Endothelial cell of umbilical vein (primary cell): ENCODE data around the gene PXYLP1. TPM values are rescaled to one million over a fixed set of nuclear protein-coding genes. Genes with fewer than 3 reads are reported as not detected.

Source experiments
- BruUV-seq: library from RNA; stranded (reverse); fragments of 400-500 nt; replicated peaks from 2 replicates; lab custom pipeline; 2021; lab: Mats Ljungman, UMichigan
- CTCF ChIA-PET: fragments of 300-600, 350-600 bp; sonication (Branson Sonifier 250); formaldehyde crosslinking; loops from one replicate; lab custom pipeline; 2021; ENCODE audit warnings: antibody characterized with exemption, inconsistent platforms; lab: Charles Lee
- POLR2A ChIA-PET: fragments of 300-600, 350-600 bp; sonication (Branson Sonifier 250); formaldehyde crosslinking; loops from one replicate; lab custom pipeline; 2021; ENCODE audit warnings: antibody characterized with exemption, inconsistent platforms; lab: Charles Lee
- DNase-seq: peaks from one replicate; pipeline ENCODE4 v3.0.0-alpha.2; 2011; ENCODE audit warnings: low read depth, low spot score
- FAIRE-seq: peaks from 2 replicates; lab custom pipeline; 2011; peaks lifted over from hg19 to GRCh38; lab: Jason Lieb, UNC
- H2AFZ ChIP-seq: 2 replicates; pipeline ENCODE4 v1.6.0; 2012; ENCODE audit warnings: low read depth, low read length, control low read depth, inconsistent platforms
- H3K27ac ChIP-seq: 2 replicates; pipeline ENCODE4 v1.5.1; 2011; ENCODE audit warnings: low read depth, mild to moderate bottlenecking, control low read depth, low read length, moderate library complexity; ENCODE audit not compliant: insufficient read depth
- H3K27me3 ChIP-seq, 2 experiments: 2 replicates each; pipeline versions ENCODE4 v1.6.0 to v1.6.1; 2011; ENCODE audit warnings: low read length in 2 of 2, mixed read lengths in 1 of 2; ENCODE audit not compliant: control insufficient read depth in 2 of 2, insufficient read depth in 2 of 2
- H3K36me3 ChIP-seq, 2 experiments: 2 replicates in 1 of 2; 3 replicates in 1 of 2; pipeline ENCODE4 v1.5.1; 2011; ENCODE audit warnings: low read length in 2 of 2, mild to moderate bottlenecking in 1 of 2, moderate library complexity in 1 of 2; ENCODE audit not compliant: control insufficient read depth in 2 of 2, insufficient read depth in 2 of 2; ENCODE audit errors: extremely low read depth in 1 of 2
- H3K4me1 ChIP-seq: 3 replicates; pipeline ENCODE4 v1.5.1; 2011; ENCODE audit warnings: mild to moderate bottlenecking, low read length; ENCODE audit not compliant: control insufficient read depth, insufficient read depth; ENCODE audit errors: extremely low read depth
- H3K4me2 ChIP-seq: 2 replicates; pipeline ENCODE4 v1.6.1; 2011; ENCODE audit warnings: low read length, control low read depth, mixed read lengths; ENCODE audit not compliant: insufficient read depth
- H3K4me3 ChIP-seq, 3 experiments: fragments of 200-600 bp in 1 of 3; sonication (generic), shearing (Covaris generic) in 1 of 3; replicated peaks in 1 of 3; 2 replicates each; pipeline ENCODE4 v1.5.1; 2011 to 2016; ENCODE audit warnings: control low read depth in 3 of 3, low read length in 3 of 3, mild to moderate bottlenecking in 2 of 3, inconsistent platforms in 1 of 3, low read depth in 1 of 3, moderate library complexity in 1 of 3; ENCODE audit not compliant: insufficient read depth in 1 of 3
- H3K79me2 ChIP-seq: 2 replicates; pipeline ENCODE4 v1.6.0; 2012; ENCODE audit warnings: low read length, inconsistent platforms; ENCODE audit not compliant: control insufficient read depth, insufficient read depth
- H3K9ac ChIP-seq: replicated peaks from 2 replicates; pipeline ENCODE3; 2011; ENCODE audit warnings: low read length, control low read depth; ENCODE audit not compliant: insufficient read depth; ENCODE audit errors: extremely low read depth
- H3K9me1 ChIP-seq: replicated peaks from 3 replicates; pipeline ENCODE4 v1.6.0; 2011; ENCODE audit warnings: mild to moderate bottlenecking, low read length; ENCODE audit not compliant: control insufficient read depth, insufficient read depth; ENCODE audit errors: extremely low read depth
- H3K9me3 ChIP-seq: replicated peaks from 2 replicates; pipeline ENCODE4 v1.5.1; 2012; ENCODE audit warnings: low read length, inconsistent platforms; ENCODE audit not compliant: control insufficient read depth, insufficient read depth
- H4K20me1 ChIP-seq: replicated peaks from 2 replicates; pipeline ENCODE3; 2011; ENCODE audit warnings: mild to moderate bottlenecking, low read length; ENCODE audit not compliant: control insufficient read depth, insufficient read depth; ENCODE audit errors: extremely low read depth
- EZH2 ChIP-seq: IDR thresholded peaks from 2 replicates; pipeline ENCODE4 v1.6.1; 2012; ENCODE audit warnings: borderline replicate concordance, low read depth, mild to moderate bottlenecking, moderate library complexity, low read length, inconsistent platforms; ENCODE audit not compliant: severe bottlenecking
- FOS ChIP-seq: IDR thresholded peaks from 2 replicates; pipeline ENCODE4 v1.6.1; 2011; ENCODE audit warnings: mild to moderate bottlenecking, low read length, moderate library complexity, borderline replicate concordance; ENCODE audit not compliant: insufficient read depth
- GATA2 ChIP-seq: IDR thresholded peaks from 2 replicates; pipeline ENCODE4 v1.7.0; 2011; ENCODE audit warnings: low read depth, mild to moderate bottlenecking, moderate library complexity, mixed read lengths, low read length; ENCODE audit not compliant: insufficient read length, insufficient read depth
- JUN ChIP-seq: IDR thresholded peaks from 2 replicates; pipeline ENCODE4 v1.6.1; 2011; ENCODE audit warnings: borderline replicate concordance, low read depth; ENCODE audit not compliant: insufficient read length, insufficient read depth
- MYC ChIP-seq: IDR thresholded peaks from one replicate; pipeline ENCODE4 v1.6.1; 2011; ENCODE audit warnings: mild to moderate bottlenecking, low read depth, low read length
- POLR2A ChIP-seq: IDR thresholded peaks from 2 replicates; pipeline ENCODE4 v1.6.1; 2012; ENCODE audit warnings: low read depth, mild to moderate bottlenecking, control low read depth, low read length
- POLR2AphosphoS5 ChIP-seq: IDR thresholded peaks from 2 replicates; pipeline ENCODE4 v1.6.1; 2012; ENCODE audit warnings: low read depth, mild to moderate bottlenecking, control low read depth, low read length, moderate library complexity; ENCODE audit not compliant: insufficient read depth
- dilution Hi-C: fragments of 300-500 bp; cut with MboI; formaldehyde crosslinking; loops from one replicate; pipeline ENCODE4 v1.15.0; 2019; ENCODE audit warnings: low sequenced_read_pairs; ENCODE audit not compliant: extremely low pct_ligation_motif_present
- intact Hi-C: fragments of 100-400 bp; cut with micrococcal nuclease; formaldehyde crosslinking; loops from one replicate; pipeline ENCODE4 v1.10.0; 2022
- polyA plus RNA-seq, 4 experiments: library from polyadenylated mRNA; depleted of rRNA in 3 of 4; stranded (reverse) in 3 of 4; unstranded in 1 of 4; fragments of >200 nt; gene quantifications; 2 replicates each; pipeline versions ENCODE4 v1.2.1 to v1.2.3, GENCODE V29; 2011 to 2012; ENCODE audit warnings: missing spikeins in 1 of 4
- total RNA-seq: library from RNA; stranded (reverse); gene quantifications from 2 replicates; pipeline ENCODE4 v1.2.3, GENCODE V29; 2021
- TF ChIP-seq, protein P1 (sequence below): IDR thresholded peaks from 2 replicates; pipeline ENCODE4 v1.6.1; 2011; ENCODE audit not compliant: insufficient read depth, insufficient read length
- TF ChIP-seq, protein P2 (sequence below), 2 donors: IDR thresholded peaks; 1 replicate in 1 of 2; 2 replicates in 1 of 2; pipeline ENCODE4 v1.5.1; 2011; ENCODE audit warnings: low read length in 2 of 2, mild to moderate bottlenecking in 2 of 2, moderate library complexity in 2 of 2, control low read depth in 1 of 2, inconsistent platforms in 1 of 2, low read depth in 1 of 2; ENCODE audit not compliant: insufficient read depth in 1 of 2; ENCODE audit errors: extremely low read depth in 1 of 2

The PXYLP1 gene
- total and polyA plus RNA-seq, 2 donors (not counting 3 experiments of a cell fraction or from before 2014, with no cell fraction given): 0.84 to 1.7 TPM

DNA sequence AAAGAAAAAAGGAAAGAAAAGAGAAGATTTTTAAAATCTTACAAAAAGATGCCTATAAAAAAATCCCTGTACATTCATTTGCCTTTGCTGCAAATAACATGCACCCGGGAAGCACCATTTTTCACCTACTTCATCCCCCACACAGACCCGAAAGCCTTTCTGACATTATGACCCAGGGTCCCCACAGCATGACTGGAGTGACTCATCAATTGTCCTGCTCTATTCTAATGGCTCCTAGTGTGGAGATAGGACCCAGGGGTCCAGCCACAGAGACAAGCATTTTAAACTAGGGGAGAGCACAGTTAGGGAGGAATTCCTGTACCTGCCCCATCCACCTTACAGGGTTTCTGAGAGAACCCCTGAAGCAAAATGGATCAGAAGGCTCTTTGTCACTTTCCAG, 14.7 kb upstream of the PXYLP1 start:
- no peak for FAIRE-seq
- dilution Hi-C loops (no loop called here), intact Hi-C loops (no loop called here)
- ChIA-PET POLR2A (no interaction called here), CTCF (no interaction called here)
- Histone ChIP-seq H4K20me1 (no peaks in the 10 kb centered on the region), H3K27me3 (peaks cover 2 to 5% of the 10 kb centered on the region in 2 experiments), H3K4me3 (no peak overlapping the region), H3K36me3 (no peaks in the 10 kb centered on the region), H2AFZ (no peak overlapping the region), H3K27ac (no peak overlapping the region), H3K79me2 (no peaks in the 10 kb centered on the region), H3K4me2 (no peak overlapping the region), H3K9me1 (no peaks in the 10 kb centered on the region), H3K9ac (no peak overlapping the region), H3K9me3 (no peaks in the 10 kb centered on the region), H3K4me1 (no peaks in the 10 kb centered on the region)
- TF ChIP-seq EZH2: no peak
- TF ChIP-seq GATA2: no peak
- no peak for TF ChIP-seq POLR2AphosphoS5
- TF ChIP-seq, protein P1, sequence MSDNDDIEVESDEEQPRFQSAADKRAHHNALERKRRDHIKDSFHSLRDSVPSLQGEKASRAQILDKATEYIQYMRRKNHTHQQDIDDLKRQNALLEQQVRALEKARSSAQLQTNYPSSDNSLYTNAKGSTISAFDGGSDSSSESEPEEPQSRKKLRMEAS: no peak
- TF ChIP-seq JUN: no peak
- TF ChIP-seq MYC: no peak
- no peak for TF ChIP-seq POLR2A
- TF ChIP-seq, protein P2, sequence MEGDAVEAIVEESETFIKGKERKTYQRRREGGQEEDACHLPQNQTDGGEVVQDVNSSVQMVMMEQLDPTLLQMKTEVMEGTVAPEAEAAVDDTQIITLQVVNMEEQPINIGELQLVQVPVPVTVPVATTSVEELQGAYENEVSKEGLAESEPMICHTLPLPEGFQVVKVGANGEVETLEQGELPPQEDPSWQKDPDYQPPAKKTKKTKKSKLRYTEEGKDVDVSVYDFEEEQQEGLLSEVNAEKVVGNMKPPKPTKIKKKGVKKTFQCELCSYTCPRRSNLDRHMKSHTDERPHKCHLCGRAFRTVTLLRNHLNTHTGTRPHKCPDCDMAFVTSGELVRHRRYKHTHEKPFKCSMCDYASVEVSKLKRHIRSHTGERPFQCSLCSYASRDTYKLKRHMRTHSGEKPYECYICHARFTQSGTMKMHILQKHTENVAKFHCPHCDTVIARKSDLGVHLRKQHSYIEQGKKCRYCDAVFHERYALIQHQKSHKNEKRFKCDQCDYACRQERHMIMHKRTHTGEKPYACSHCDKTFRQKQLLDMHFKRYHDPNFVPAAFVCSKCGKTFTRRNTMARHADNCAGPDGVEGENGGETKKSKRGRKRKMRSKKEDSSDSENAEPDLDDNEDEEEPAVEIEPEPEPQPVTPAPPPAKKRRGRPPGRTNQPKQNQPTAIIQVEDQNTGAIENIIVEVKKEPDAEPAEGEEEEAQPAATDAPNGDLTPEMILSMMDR (IDR thresholded peaks at IDR 0.05; ENCODE audit: extremely low read depth in 1 of 2, insufficient read depth in 1 of 2, low read depth in 1 of 2, low read length in 2 of 2): no peak
- TF ChIP-seq FOS: no peak
- no peak for DNase-seq
- no TSS peak for BruUV-seq
